Measurements from ENCODE around the gene TPCN1. TPM values are rescaled to one million over a fixed set of nuclear protein-coding genes. Genes with fewer than 3 reads are reported as not detected.

The TPCN1 gene
- total RNA-seq, 3 donors from 2014 or later, result 89.9 to 133 (median 91.3) TPM

DNA sequence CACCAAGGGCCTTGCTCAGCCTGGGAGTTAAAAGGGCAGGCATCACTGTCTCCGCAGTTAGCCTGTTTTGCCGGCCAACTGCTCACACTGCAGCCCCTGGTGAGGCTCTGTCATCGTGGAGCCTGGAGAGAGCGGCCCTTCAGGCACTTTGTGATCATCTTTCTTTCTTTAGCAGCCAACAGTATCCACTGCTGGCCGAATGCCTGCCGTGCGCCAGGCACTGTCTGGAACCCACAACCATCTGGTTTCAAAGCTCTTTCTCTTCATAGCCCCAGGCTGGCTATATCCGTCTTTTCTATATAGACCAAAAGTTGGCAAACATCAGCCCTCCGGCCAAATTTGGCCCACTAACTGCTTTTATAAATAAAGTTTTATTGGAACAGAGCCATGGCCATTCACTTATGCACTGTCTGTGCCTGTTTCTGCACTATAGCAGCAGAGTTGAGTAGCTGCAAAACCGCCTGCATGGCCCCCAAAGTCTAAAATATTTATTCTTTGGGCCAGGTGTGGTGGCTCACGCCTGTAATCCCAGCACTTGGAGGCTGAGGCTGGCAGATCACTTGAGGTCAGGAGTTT lies 84.1 kb downstream of the TPCN1 start:
- DNase-seq, result no peak
- Histone ChIP-seq H3K4me3 (no peak overlapping the region), H3K4me1 (ENCODE audit: low read depth) (no peaks in the 10 kb centered on the region), H3K9me3 (no peaks in the 10 kb centered on the region), H3K36me3 (ENCODE audit: low read depth) (peaks cover 3% of the 10 kb centered on the region)
- TF ChIP-seq, protein P1, sequence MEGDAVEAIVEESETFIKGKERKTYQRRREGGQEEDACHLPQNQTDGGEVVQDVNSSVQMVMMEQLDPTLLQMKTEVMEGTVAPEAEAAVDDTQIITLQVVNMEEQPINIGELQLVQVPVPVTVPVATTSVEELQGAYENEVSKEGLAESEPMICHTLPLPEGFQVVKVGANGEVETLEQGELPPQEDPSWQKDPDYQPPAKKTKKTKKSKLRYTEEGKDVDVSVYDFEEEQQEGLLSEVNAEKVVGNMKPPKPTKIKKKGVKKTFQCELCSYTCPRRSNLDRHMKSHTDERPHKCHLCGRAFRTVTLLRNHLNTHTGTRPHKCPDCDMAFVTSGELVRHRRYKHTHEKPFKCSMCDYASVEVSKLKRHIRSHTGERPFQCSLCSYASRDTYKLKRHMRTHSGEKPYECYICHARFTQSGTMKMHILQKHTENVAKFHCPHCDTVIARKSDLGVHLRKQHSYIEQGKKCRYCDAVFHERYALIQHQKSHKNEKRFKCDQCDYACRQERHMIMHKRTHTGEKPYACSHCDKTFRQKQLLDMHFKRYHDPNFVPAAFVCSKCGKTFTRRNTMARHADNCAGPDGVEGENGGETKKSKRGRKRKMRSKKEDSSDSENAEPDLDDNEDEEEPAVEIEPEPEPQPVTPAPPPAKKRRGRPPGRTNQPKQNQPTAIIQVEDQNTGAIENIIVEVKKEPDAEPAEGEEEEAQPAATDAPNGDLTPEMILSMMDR (IDR thresholded peaks at IDR 0.05), result no peak
- intact Hi-C loops (cut with DNase I, micrococcal nuclease), result no loop called here
- no peak for ATAC-seq

DNA sequence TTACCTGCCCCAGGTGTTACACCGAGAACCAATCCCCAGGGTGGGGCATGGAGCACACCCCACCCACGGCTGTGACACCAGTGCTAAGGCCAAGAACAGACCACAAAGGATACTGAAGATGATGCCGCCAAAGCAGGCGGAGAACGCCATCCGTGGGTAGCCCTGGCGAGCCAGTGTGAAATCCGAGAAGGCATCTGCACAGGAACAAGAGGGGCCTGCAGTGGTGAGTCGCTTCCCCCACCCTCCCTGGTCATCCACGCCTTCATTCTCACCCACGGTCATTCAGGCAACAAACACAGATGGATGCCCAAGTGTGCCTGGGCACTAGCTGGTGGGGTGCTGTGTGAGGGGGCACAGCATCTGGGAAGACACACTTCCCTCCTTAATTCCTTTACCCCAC lies 85.1 kb downstream of the TPCN1 start:
- no peaks in the 10 kb centered on the region for H3K9me3 ChIP-seq
- H3K4me1 ChIP-seq (ENCODE audit: low read depth), result no peaks in the 10 kb centered on the region
- H3K4me3 ChIP-seq, result no peak overlapping the region
- TF ChIP-seq, protein P1 (IDR thresholded peaks at IDR 0.05), result no peak
- intact Hi-C loops (cut with DNase I, micrococcal nuclease), result no loop called here
- ATAC-seq, result no peak
- no peak for DNase-seq
- H3K36me3 ChIP-seq (ENCODE audit: low read depth), result peaks cover 3% of the 10 kb centered on the region

DNA sequence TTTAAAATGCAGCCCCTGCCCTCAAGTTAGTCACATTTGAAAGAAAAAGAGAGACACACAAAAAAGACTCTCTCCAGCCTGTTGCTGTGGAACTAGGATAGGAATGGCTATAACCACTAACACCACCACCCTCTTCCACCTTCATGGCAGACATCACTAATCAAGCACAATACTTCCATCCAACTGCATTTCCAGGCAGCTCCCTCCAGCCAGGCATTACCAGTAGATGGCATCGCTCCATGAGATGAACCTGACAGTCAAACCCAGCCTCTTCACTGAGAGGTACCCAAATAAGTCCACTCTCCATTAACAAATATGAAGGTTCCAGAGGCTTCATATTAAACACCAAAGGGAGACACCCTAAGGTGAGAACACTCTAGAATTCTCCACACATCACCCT lies 89.2 kb downstream of the TPCN1 start:
- H3K4me1 ChIP-seq (ENCODE audit: low read depth), result no peaks in the 10 kb centered on the region
- intact Hi-C loops (cut with DNase I, micrococcal nuclease), result no loop called here
- ATAC-seq, result peak; percentile 48
- no peaks in the 10 kb centered on the region for H3K9me3 ChIP-seq
- no peak overlapping the region for H3K4me3 ChIP-seq
- DNase-seq, result no peak
- TF ChIP-seq, protein P1 (IDR thresholded peaks at IDR 0.05), result no peak
- H3K36me3 ChIP-seq (ENCODE audit: low read depth), result peaks cover 3% of the 10 kb centered on the region

DNA sequence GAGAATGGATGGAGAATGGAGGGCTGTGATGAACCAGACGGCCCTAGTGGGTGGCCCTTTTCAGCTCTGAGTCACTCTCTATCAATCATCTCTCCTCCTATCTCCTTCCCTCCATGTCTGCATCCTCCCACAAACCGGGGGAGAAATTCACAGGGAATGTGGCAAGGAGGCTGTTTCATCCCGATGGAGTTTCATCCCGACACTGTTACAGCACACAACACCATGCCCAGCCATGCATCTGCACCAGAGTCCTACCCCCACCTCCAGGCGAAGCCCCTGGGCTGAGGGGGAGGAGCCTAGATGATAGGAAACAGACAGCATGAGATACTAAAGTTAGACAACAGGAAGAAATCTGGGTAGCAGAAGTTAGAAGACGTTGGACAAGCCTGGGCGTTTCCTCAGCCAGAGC lies 92.9 kb downstream of the TPCN1 start:
- DNase-seq (no peak), ATAC-seq (no peak)
- intact Hi-C loops (cut with DNase I, micrococcal nuclease), result no loop called here
- H3K36me3 ChIP-seq (ENCODE audit: low read depth), result no peaks in the 10 kb centered on the region
- no peak overlapping the region for H3K4me3 ChIP-seq
- no peaks in the 10 kb centered on the region for H3K4me1 ChIP-seq (ENCODE audit: low read depth)
- H3K9me3 ChIP-seq, result no peaks in the 10 kb centered on the region
- TF ChIP-seq, protein P1 (IDR thresholded peaks at IDR 0.05), result no peak

DNA sequence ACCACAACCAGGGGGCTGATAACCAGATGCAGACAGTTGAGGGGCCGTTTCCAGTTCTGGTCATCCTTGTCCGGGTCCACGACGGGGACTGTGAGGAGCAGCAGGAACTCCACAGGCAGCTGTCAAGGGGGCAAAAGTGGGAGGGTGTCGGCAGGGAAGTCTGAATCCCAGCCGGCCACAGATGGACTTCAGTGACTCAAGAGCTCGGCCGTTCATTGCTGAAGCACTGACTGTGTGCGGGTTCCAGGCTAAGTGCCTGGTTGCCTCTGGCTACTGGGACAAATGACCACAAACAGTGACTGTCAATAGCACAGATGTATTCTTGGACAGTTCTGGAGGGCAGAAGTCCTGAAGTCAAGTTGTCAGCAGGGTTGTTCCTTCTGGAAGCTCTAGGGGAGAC lies 94.1 kb downstream of the TPCN1 start:
- no peak overlapping the region for H3K4me3 ChIP-seq
- no peaks in the 10 kb centered on the region for H3K9me3 ChIP-seq
- intact Hi-C loops (cut with DNase I, micrococcal nuclease), result no loop called here
- TF ChIP-seq, protein P1 (IDR thresholded peaks at IDR 0.05), result no peak
- ATAC-seq (no peak), DNase-seq (no peak)
- no peaks in the 10 kb centered on the region for H3K36me3 ChIP-seq (ENCODE audit: low read depth)
- H3K4me1 ChIP-seq (ENCODE audit: low read depth), result no peaks in the 10 kb centered on the region

DNA sequence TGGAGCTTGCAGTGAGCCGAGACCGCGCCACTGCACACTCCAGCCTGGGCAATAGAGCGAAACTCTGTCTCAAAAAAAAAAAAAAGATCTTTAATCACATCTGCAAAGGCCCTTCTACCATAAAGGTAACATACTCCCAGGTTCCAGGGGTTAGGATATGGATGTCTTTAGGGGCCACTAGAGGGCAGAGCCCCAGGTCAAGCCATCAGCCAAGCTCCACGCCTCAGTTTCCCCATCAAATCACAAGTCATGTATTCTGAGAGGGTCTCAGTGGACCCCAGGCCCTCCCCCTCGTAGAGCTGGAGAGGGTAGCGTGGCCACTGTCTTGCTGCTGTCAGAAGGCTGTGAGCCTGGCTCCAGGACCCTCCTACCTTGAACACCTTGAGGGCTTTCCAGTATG lies 94.9 kb downstream of the TPCN1 start:
- TF ChIP-seq, protein P1 (IDR thresholded peaks at IDR 0.05), result no peak
- H3K4me1 ChIP-seq (ENCODE audit: low read depth), result no peaks in the 10 kb centered on the region
- H3K36me3 ChIP-seq (ENCODE audit: low read depth), result no peaks in the 10 kb centered on the region
- no peak overlapping the region for H3K4me3 ChIP-seq
- intact Hi-C loops (cut with DNase I, micrococcal nuclease), result no loop called here
- no peak for DNase-seq
- no peaks in the 10 kb centered on the region for H3K9me3 ChIP-seq
- ATAC-seq, result no peak

Measured in mucosa of descending colon (tissue), 3 donors.